ENCODE data around the gene GPRIN1.
A peak's percentile ranks its signal among the peaks of the same experiment; 100 is the strongest.

Gene GPRIN1

GRCh38 chr5:176575488-176576422, 34.2 kb downstream of the GPRIN1 start:
- Histone ChIP-seq H3K27ac (ENCODE audit: extremely low read depth, low read depth, low read length) (no peak overlapping the region), H3K9me3 (ENCODE audit: control insufficient read depth, insufficient read depth, low read depth, low read length) (no peaks in the 10 kb centered on the region), H3K4me3 (ENCODE audit: low read depth, low read length) (no peak overlapping the region), H3K36me3 (ENCODE audit: control insufficient read depth in 2 of 2, insufficient read depth in 1 of 2, low read length in 2 of 2) (no peaks in the 10 kb centered on the region), H3K4me1 (ENCODE audit: control insufficient read depth, insufficient read depth, low read length) (no peaks in the 10 kb centered on the region)
- POLR2A ChIA-PET, result no interaction called here
- CTCF ChIA-PET, result interaction anchor here (1.1 kb wide), 1 partner anchor 85 kb away, joined by 4 read pairs; no protein-coding TSS in a partner anchor
- TF ChIP-seq ZNF416 (tag by site-specific recombination; IDR thresholded peaks at IDR 0.05) (no peak), SP3 (tag by site-specific recombination; IDR thresholded peaks at IDR 0.05) (no peak), ZNF121 (tag by site-specific recombination; IDR thresholded peaks at IDR 0.05) (no peak), ZNF518A (tag by site-specific recombination; conservative IDR thresholded peaks at IDR 0.05; ENCODE audit: low read depth) (no peak), EGR2 (tag by site-specific recombination; IDR thresholded peaks at IDR 0.05; ENCODE audit: low read depth) (peak; percentile 54), ZFHX2 (tag by site-specific recombination; conservative IDR thresholded peaks at IDR 0.05) (peak; percentile 27)

GRCh38 chr5:176575066-176575465, 34.9 kb downstream of the GPRIN1 start:
- TF ChIP-seq ZNF664 (tag by site-specific recombination; IDR thresholded peaks at IDR 0.05), result no peak
- no peak for TF ChIP-seq ZNF704 (tag by site-specific recombination; IDR thresholded peaks at IDR 0.05)
- no peak for TF ChIP-seq ZSCAN30 (tag by site-specific recombination; IDR thresholded peaks at IDR 0.05)
- no peaks in the 10 kb centered on the region for H3K9me3 ChIP-seq (ENCODE audit: control insufficient read depth, insufficient read depth, low read depth, low read length)
- no peaks in the 10 kb centered on the region for H3K36me3 ChIP-seq (ENCODE audit: control insufficient read depth in 2 of 2, insufficient read depth in 1 of 2, low read length in 2 of 2)
- H3K27ac ChIP-seq (ENCODE audit: extremely low read depth, low read depth, low read length), result no peak overlapping the region
- ChIA-PET POLR2A (no interaction called here), CTCF (interaction anchor here (0.6 to 2.1 kb wide), 6 partner anchors 9 to 118 kb away, joined by 3 to 9 read pairs (median 4); partner anchors contain the start of gene TSPAN17)
- no peaks in the 10 kb centered on the region for H3K4me1 ChIP-seq (ENCODE audit: control insufficient read depth, insufficient read depth, low read length)
- H3K4me3 ChIP-seq (ENCODE audit: low read depth, low read length), result no peak overlapping the region

GRCh38 chr5:176574297-176574591, 35.7 kb downstream of the GPRIN1 start:
- TF ChIP-seq ZNF560 (tag by site-specific recombination; IDR thresholded peaks at IDR 0.05; ENCODE audit: borderline replicate concordance), result no peak
- TF ChIP-seq ZEB2 (tag by site-specific recombination; IDR thresholded peaks at IDR 0.05), result 0 out of 2 replicates have a peak, but pooled peaks have one; percentile 2
- 0 out of 2 replicates have a peak, but pooled peaks have one; percentile 11 for TF ChIP-seq ZSCAN30 (tag by site-specific recombination; IDR thresholded peaks at IDR 0.05)
- H3K27ac ChIP-seq (ENCODE audit: extremely low read depth, low read depth, low read length), result no peak overlapping the region
- no peaks in the 10 kb centered on the region for H3K36me3 ChIP-seq (ENCODE audit: control insufficient read depth in 2 of 2, insufficient read depth in 1 of 2, low read length in 2 of 2)
- no peak overlapping the region for H3K4me3 ChIP-seq (ENCODE audit: low read depth, low read length)
- H3K4me1 ChIP-seq (ENCODE audit: control insufficient read depth, insufficient read depth, low read length), result no peaks in the 10 kb centered on the region
- ChIA-PET CTCF (interaction anchor here (0.6 to 2.4 kb wide), 12 partner anchors 9 to 1697 kb away, joined by 3 to 18 read pairs (median 6); partner anchors contain the start of gene TSPAN17), POLR2A (interaction anchor here (1.6 kb wide), 1 partner anchor 37 kb away, joined by 6 read pairs; the partner anchor contains the start of gene RNF44)
- no peaks in the 10 kb centered on the region for H3K9me3 ChIP-seq (ENCODE audit: control insufficient read depth, insufficient read depth, low read depth, low read length)
